Activated T-cell treated with anti-CD3 and anti-CD28 coated beads for 1 hour (primary cell): ENCODE measurements around the gene ZC2HC1C.
A peak's percentile ranks its signal among the peaks of the same experiment; 100 is the strongest.

Source experiments
- DNase-seq: peaks from one replicate; pipeline ENCODE4 v3.0.0-alpha.2; 2020; ENCODE audit warnings: low read depth

ZC2HC1C gene, protein sequence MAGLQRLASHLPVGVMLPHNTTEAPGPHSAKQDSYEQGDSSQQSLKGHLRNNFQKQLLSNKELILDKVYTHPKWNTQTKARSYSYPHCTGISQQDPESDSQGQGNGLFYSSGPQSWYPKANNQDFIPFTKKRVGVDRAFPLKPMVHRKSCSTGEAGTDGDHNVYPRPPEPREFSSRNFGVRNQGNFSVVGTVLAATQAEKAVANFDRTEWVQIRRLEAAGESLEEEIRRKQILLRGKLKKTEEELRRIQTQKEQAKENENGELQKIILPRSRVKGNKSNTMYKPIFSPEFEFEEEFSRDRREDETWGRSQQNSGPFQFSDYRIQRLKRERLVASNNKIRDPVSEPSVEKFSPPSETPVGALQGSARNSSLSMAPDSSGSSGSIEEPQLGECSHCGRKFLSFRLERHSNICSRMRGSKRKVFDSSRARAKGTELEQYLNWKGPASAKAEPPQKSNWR

GRCh38 chr14:75069121-75069810, at the start of gene ZC2HC1C:
Gene ZC2HC1C (plus strand): TSS chr14:75069641. CDS start chr14:75070574, 933 bp downstream.
- DNase-seq: peak; percentile 31

- DNase-seq: no peak
Measured at GRCh38 chr14:75022655-75023054, 46.8 kb upstream of the ZC2HC1C start.

GRCh38 chr14:75023108-75023507, 46.3 kb upstream of the ZC2HC1C start:
- DNase-seq: no peak

DNA sequence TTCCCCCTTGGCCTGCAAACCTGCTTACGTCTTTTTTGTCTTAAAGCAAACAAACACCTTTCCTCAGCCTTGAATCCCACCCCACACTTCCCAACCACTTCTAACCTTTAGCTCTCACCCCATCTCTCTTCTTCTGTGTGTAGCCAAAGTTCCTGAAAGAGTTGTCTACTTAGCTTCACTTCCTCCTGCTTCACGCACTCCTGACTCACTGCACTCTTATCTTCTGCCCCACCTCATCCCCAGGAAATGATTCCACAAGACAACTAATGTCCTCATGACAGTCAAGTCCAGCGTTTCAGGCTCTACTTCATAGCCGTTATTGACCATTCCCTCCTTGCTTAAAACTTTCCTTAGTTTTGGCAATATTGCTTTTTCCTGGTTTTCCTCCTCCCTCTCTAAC, 44.4 kb upstream of the ZC2HC1C start:
- no peak for DNase-seq

DNA sequence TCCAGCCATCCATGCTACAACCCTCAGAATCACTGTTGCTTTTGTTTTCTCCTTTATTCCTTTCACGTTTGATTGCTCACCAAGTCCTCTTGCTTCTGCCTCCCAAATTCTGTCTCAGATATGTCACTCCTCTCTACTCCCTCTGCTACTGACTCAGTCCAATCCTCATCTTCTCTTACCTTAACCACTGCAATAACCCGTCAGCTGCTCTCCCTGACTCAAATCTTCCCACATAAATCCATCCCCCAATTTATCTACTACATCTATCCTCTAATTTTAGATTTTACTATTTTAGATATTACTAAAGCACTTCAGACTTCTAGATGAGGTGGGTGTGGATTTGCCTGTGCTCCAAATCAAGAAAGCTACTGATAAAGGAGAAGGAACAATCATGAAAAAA, 43.6 kb upstream of the ZC2HC1C start:
- DNase-seq: no peak

- DNase-seq: no peak
Measured at GRCh38 chr14:75030147-75030546, 39.3 kb upstream of the ZC2HC1C start.

DNA sequence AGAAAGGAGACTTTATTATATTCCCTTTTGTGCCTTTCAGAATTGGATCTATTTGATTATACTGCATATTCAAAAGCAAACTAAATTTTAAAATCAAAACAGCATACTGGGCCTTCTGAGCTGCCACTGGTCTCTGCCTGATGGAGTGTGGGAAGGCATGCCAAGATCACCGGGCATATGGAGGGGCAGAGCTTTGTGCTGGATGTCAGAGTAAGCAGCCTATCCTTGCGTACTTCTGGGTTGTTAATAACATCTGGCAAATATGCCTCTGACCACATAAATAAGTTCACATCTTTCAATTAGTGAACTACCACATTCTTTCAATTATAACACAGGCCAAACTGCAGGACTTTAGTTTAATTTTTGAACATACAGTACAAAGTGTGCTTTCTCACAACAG, 36.5 kb upstream of the ZC2HC1C start:
- DNase-seq: no peak

GRCh38 chr14:75040507-75040906, 28.9 kb upstream of the ZC2HC1C start:
- DNase-seq: no peak

DNA sequence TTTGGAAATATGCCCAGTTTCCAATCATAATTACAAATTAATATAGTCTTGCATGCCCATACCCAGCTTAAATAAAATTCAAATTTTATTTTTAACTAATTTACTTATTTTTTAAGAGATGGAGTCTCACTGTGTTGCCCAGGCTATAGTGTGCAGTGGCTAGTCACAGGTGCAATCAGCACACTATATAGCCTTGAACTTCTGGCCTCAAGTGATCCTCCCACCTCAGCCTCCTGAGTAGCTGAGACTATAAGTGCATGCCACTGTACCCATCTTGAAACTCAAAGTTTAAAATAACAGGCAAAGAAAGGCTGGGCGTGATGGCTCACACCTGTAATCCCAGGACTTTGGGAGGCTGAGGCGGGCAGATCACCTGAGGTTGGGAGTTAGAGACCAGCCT, 28.5 kb upstream of the ZC2HC1C start:
- DNase-seq: no peak

GRCh38 chr14:75041613-75042012, 27.8 kb upstream of the ZC2HC1C start:
- no peak for DNase-seq

DNA sequence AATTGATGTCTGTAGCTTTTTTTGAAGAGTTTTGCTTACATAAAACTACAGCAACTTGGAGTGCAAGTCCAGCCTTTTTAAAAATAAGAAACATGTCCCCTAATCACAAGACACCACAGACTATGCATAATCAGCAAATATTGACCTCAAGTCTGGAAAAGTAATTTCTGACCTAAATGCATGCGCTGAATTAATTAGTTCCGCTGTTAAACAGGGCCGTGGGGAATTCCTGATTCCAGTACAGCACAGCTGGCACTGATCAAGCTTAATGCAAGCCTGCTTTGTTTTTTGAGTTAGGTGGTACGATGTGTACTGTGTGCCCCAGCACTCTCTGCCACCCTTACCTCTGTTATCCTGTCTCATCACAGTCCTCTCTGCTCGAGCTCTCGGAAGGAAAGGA, 27.4 kb upstream of the ZC2HC1C start:
- DNase-seq: no peak

DNA sequence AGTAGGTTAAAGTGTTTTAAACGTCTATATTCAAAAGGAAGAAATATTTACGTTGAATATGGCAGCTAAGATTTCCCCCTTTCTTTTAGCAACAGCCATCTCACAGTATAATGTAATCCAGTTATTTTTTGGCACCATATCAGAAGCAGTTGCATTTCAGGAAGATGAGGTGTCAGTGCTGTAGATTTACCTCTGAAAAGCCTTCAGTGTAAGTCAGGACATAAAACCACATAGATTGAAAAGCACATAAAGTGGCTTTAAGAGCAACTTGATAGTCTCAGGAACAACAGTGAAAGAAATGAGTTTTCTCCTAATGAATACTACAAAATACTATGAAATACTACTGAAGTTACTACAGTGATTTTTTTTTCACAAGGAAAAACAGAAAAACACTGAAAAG, 25.1 kb upstream of the ZC2HC1C start:
- DNase-seq: no peak

DNA sequence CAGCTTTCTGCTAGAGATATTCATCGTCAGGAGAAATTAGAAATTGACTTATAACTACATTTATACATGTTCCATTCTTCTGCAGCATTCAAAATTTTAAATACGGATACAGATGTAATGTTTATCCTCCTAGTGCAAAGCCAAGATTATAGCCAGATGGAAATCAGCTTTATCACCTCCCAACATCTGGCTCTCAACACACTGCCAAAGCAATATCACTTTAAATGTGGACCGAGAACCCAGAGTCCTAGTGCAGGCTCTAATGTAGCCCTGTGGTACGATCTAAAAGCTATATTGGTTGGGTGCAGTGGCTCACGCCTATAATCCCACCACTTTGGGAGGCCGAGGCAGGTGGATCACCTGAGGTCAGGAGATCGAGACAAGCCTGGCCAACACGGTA, 24.7 kb upstream of the ZC2HC1C start:
- DNase-seq: no peak

GRCh38 chr14:75046275-75046674, 23.2 kb upstream of the ZC2HC1C start:
- no peak for DNase-seq

DNA sequence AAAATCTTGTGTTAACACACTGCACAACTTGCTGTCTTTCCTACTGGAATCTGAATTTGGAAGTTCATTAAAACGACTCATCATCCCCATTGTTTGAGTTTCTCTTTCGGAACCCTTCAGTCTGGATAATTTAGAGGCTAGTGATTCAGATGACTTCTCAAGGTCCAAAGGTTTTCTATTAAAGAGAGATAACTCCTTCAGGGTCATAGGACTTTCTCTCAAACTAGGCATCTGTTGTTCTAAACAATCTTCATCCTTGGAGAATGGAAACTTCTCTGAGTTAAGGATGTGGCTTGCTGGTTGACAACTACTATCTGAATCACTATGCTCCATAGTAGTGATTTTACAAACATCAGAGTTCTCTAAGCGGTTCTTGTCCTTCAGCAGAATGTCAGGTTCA, 22.5 kb upstream of the ZC2HC1C start:
- no peak for DNase-seq

- no peak for DNase-seq
Measured at GRCh38 chr14:75047506-75047905, 21.9 kb upstream of the ZC2HC1C start.

DNA sequence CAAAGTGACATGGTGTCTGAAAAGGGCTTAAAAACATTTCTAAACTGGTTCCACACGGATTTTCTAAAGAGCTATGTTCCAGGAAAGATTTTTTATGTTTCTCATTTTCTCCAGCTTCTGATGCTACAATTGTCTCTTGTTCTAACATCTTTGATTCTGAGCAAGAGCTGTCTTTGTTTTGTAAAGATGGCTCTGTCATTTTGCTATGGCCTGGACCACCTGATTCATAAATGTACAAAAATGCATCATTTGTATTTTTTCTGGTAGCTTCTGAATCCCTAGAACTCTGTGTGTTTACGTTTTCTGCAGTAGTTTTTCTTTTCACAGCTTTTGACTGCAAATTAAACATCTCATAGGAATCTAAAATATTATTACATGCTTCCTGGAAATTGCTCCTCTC, 21.3 kb upstream of the ZC2HC1C start:
- no peak for DNase-seq

DNA sequence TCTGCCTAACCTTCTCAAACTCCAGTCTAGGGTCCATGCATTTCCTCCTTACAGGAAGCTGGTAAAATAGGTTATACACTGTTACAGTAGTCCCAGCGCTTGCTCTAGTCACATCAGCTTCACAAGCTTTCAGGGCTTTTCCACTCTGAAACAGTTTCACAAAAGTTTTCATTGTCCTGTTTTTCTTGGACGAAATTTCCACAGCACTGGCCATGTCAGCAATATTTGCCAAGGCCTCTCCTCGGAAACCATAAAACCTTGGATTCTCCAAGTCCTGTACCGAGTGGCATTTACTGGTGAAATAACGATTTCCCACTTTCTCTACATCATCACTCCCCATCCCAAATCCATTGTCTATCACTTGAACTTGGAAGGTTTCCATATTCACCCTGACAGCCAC, 20.3 kb upstream of the ZC2HC1C start:
- DNase-seq: no peak

- no peak for DNase-seq
Measured at GRCh38 chr14:75049731-75050201, 19.7 kb upstream of the ZC2HC1C start.

- DNase-seq: peak; percentile 79
Measured at GRCh38 chr14:75050852-75051555, 18.4 kb upstream of the ZC2HC1C start, which contains the start of gene MLH3. Gene MLH3 (minus strand): TSS chr14:75051467. CDS start chr14:75049655, 1,812 bp downstream.

- DNase-seq: no peak
Measured at GRCh38 chr14:75051556-75051899, 17.9 kb upstream of the ZC2HC1C start.

DNA sequence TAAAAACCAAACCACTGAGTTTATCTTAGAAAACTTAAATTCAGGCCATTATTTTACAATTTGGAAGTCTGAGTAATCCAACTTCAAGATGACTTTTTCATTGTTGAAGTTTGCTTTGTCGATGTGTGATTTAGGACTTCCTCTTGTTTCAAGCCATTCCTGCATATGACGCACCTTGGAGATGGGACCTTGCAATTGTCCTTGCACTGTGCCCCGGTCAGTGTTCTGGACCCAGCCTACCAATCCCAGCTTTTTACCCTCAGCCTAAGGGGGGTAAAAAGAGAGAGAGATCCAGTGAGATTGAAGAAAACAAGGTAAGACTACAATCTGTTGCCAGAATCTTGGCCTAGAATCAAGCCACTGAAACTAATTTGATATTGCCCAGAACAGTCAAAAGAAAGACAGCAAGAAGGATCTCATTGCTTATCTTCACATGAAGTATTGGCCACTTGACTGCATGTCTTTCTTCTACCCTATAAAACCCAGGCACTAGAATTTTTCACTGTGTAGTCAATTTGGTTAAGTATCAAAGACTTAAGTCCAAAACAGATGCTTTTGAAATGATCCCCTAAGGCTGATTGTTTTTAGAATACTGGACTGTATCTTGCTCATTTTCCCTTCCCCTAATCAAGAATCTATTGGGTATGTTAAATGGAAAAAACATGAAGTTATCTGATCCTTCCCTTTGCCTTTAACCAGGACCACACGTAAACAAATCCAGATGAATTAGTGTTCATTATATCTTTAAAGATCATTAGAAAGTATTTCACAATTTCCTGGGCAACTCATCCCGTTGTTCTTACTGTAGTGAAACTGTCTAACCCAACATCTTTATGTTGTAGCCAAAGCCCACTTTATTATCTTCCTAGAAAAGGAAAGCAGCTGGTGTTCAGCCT, 15.8 kb upstream of the ZC2HC1C start:
- DNase-seq: no peak
